HG02852 (cell line): ENCODE results near the gene TAC4.

Experiments
- ATAC-seq: cut with Tn5 transposase; IDR thresholded peaks from one replicate; pipeline ENCODE4 v1.9.1; 2021; ENCODE audit warnings: mild to moderate bottlenecking, moderate library complexity; ENCODE audit not compliant: unreplicated experiment

TAC4 gene

GRCh38 chr17:49873466-49873865 lies 25.6 kb upstream of the TAC4 start:
- ATAC-seq = no peak

DNA sequence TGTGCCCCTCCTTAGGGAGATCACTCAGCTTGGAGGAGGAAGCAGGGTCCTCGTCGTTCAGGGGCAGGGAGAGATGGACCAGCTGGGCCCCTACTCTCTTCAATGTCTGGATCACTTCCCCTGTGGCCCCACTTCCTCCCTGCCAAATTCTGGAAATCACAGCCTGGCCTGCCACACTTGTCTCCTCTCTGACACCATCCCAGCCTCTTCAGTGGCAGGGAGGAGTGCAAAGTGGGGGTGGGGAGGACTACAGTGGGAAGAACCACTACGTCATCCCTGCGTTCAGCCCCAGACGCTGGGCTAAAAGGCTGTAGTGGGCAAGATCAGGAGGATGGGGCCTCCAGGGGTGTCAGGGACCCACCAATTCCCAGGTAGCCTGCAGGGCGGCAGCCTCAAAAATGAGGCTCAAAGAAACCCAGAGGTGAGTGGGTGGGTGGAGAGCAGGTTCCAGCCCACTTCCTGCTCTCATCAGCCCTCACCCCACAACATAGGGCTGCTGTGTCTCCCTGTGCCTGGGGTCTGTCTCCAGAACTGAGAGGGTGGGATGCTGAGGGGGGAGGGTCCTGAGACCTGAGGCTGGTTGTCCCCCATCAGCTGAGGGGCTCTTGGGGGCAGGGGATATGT lies 25.0 kb upstream of the TAC4 start:
- no peak for ATAC-seq

DNA sequence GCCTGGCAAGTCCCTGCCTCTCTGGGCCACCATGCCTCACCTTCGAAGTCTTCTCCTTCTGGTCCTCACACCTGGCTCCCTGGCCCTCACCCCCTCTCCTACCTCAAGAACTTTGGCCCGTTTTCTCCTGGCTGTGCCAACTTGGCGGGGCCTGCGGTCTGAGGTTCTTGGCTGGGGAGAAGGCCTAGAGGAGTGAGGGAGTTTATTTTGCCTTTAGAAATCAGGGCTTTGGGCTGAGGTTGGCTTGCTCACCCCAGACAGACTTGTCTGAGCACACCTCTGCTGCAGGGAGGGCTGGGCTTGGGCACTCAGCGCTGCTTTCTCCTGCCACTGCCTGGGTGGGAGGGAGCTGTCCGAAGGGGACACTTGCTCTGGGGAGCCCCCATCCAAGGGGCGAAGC lies 23.3 kb upstream of the TAC4 start:
- ATAC-seq = no peak

DNA sequence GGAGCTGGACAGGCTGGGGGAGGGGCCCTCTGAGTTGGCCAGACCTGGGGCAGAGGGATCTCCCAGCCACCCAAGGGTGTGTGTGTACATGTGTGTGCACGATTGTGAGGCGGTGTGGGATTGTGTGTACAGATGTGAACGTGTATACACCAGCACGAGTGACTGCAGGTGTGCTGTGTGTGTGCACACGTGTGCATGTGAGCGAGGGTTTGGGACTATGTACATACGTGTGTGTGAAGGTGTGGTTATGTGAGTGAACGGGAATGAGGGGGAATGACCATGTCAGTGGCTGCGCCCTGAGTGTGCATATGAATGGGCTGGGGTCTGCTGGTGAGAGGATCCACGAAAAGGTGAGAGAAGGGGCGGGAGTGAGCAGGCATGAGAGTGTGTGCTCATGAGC lies 22.4 kb upstream of the TAC4 start:
- ATAC-seq = no peak

- ATAC-seq = no peak
Measured at GRCh38 chr17:49869038-49869374, 21.1 kb upstream of the TAC4 start.

DNA sequence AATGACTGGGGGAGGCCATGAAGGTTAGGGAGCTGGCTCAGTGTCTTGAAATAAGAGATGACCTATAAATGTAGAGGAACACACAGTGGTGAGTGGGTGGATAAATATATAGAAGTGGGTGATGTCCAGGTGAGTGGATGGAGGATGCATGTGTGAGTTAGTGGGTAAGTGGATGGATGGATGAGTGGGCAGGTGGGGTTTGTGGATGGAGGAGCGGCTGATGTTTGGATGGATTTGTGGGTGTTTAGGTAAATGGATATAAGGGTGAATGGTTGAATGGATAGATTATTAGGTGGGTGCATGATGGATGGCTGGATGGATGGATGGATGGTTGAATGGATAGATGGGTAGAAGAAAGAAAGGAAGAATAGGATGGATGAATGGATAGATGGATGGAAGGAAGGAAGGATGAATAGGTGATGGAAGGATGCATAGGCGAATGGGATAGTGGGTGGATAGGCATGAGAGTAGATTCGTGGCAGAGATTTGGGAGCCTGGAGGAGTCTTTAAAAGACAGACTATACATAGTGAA lies 19.1 kb upstream of the TAC4 start:
- ATAC-seq = no peak

DNA sequence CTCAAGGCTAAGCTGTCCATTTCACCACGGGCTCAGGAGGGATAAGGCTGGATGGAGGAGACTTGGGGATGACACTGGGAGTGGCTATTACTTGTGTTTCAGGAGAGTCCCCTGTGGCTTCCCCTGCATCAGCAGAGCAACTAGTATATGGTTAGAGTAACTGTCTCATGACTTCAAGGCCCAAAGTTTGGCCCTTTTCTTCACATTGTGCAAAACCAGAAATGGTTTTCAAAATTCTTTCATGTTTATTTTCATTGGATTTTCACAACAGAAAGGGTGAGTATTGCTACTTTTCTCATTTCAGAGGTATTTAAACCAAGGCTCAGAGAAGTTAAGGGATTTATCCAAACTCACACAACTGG lies 18.1 kb upstream of the TAC4 start:
- ATAC-seq = no peak

GRCh38 chr17:49862781-49863331 lies 15.0 kb upstream of the TAC4 start:
- no peak for ATAC-seq

DNA sequence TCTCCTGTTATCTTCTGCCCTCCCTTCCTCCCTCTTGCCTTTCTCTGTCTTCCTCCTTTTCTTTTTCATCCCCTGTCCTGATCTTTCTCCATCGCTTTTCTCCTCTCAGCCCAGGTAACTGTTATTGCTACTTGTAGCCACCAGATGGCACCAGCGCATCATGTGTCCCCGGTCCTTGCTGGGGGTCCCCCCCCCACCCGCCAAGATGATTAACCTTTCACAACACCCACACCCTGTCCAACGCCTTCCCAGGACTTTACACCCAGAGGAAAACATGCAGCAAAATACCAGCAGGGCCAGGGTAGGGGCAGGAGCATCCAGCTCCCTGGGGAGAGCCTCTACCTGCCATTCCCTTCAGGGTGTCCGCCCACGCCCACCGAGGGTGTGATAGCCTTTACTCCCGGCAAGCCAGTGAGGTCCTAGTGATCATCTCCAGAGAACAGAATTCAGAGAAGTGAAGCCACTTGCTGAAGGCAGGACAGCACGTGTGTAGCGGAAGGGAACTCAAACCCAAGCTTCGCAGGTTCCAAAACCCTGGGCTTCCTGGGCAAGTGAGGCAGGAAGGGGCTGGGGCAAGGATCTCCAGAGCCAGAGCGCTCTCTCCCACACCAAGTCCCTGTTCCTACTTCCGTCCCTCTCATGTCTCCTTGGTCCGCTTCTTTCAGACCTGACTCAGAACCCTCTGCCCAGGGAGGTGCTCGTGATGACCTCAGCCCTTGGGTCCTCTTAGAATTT lies 13.4 kb upstream of the TAC4 start:
- no peak for ATAC-seq

GRCh38 chr17:49859991-49860953 lies 12.4 kb upstream of the TAC4 start:
- no peak for ATAC-seq

DNA sequence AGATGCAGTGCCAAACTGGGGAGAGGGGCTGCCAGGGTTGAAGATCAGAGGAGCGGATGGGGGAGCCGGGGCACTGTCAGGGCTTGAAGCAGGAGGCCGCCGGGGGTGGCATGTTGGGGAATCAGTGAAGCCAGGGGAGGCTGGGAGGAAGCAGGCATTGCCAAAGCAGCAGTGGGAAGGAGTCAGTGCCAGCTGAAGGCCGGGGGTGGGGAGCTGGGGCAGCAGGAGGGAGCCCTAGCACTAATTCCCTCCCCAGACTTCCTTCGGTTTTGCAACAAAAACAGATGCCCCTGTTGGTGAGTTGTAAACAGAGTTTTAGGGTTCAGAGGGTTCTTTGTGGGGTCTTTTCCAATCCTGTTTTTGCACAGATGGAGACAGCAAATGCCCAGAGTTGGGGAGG lies 10.9 kb upstream of the TAC4 start:
- ATAC-seq = no peak

GRCh38 chr17:49854126-49854525 lies 6.3 kb upstream of the TAC4 start:
- no peak for ATAC-seq

- no peak for ATAC-seq
Measured at GRCh38 chr17:49853470-49854015, 5.7 kb upstream of the TAC4 start.

- no peak for ATAC-seq
Measured at GRCh38 chr17:49851387-49852291, 3.8 kb upstream of the TAC4 start.

DNA sequence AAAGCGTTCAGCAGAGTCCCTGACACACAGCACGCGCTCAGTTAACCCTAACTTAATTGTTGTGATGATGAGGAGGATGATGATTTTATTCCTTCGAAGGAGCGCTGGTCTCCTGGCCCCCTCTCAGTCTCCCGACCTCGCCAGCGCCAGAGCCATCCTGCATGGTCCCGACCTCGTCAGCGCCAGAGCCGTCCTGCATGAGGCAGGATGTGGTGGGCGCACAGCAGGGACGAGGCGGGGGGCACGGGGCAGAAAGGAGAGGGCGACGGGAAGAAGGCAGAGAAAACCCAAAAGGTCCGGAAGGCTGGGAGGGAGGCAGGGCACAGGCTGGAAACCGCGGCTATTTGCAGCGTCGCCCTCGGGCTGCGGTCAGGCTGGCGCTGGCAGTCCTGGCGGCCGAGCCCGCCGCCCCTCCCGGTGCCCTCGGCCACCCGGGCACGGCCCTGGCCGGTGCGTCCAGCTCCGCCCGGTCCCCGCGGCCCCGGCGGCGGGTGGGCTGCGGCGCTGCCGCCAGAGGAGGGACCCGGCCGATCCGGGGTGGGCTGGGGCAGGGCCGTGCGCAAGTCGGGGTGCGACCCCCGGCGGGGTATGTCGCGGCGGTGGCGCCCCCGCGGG lies 3.0 kb upstream of the TAC4 start:
- no peak for ATAC-seq

- ATAC-seq = no peak
Measured at GRCh38 chr17:49850218-49850610, 2.3 kb upstream of the TAC4 start.

DNA sequence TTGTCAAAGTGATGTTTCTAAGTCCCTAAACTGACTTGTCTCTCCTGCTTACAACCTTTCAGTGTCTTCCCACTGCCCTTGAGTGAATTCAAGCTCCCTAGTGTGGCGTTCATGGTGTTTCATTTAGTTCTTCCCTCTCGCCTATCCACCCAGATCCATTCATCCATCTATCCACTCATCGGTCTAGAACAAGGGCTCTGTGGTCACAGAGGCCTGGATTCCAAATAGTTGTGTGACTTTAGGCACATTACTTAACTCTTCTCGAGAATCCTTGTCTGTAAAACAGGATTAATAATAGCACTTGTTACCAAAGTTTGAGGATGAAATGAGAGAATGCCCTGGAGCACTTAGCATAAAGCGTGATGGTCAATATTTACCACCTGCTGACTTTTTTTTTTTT lies 870 bp upstream of the TAC4 start:
- no peak for ATAC-seq

- ATAC-seq = no peak
Measured at GRCh38 chr17:49846938-49847712, 744 bp downstream of the TAC4 start.

DNA sequence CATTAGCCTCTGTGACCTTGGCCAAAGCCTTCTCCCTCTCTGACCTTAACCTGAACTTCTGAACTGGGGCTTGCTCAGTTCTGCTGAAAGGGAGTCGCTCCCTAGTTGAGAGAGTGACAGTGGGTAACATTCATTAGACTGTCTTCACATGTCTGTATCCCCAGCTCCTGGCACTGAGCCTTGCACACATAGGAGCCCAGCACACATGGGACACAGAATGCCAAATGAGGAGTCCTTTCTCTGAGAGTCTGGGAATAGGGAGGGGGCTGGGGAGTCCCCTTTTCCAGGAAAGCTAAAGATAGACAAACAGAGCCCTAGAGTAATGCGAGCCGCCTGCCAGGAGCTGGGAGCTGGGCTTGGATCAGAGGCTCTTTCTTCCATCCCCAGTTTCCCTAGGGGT lies 2.5 kb downstream of the TAC4 start:
- ATAC-seq = no peak
